ENCODE results near the gene COL9A3. TPM values are rescaled to one million over a fixed set of nuclear protein-coding genes. Genes with fewer than 3 reads are reported as not detected.

Gene COL9A3
- total RNA-seq, 1 experiment from 2014 or later, result 46.6 TPM

GRCh38 chr20:62850333-62850974, 33.6 kb downstream of the COL9A3 start:
- Histone ChIP-seq H3K9me3 (ENCODE audit: control insufficient read depth, insufficient read depth, low read depth, low read length) (no peaks in the 10 kb centered on the region), H3K27me3 (ENCODE audit: control insufficient read depth, insufficient read depth, low read length) (no peaks in the 10 kb centered on the region), H3K27ac (ENCODE audit: low read length) (no peak overlapping the region), H3K36me3 (ENCODE audit: control insufficient read depth, insufficient read depth, low read length) (peaks cover 11% of the 10 kb centered on the region), H3K4me3 (ENCODE audit: low read depth in 2 of 2, low read length in 2 of 2) (no peak overlapping the region), H3K4me1 (ENCODE audit: control insufficient read depth, insufficient read depth, low read length) (no peaks in the 10 kb centered on the region)
- TF ChIP-seq SIN3A (IDR thresholded peaks at IDR 0.05; ENCODE audit: borderline replicate concordance, insufficient read depth, low read depth, low read length) (no peak), POLR2AphosphoS5 (IDR thresholded peaks at IDR 0.05; ENCODE audit: low read depth, low read length) (no peak)
- in situ Hi-C loops (cut with HindIII; ENCODE audit: low pct_unique_long_range_greater_than_20kb, low sequenced_read_pairs) (no loop called here), intact Hi-C loops (cut with micrococcal nuclease; ENCODE audit: unreplicated experiment) (no loop called here)
- no peak for DNase-seq (ENCODE audit: low read depth, low spot score)
- ATAC-seq, result no peak
- ChIA-PET CTCF (interaction anchor here (0.6 kb wide), 1 partner anchor 355 kb away, joined by 4 read pairs; no protein-coding TSS in a partner anchor), POLR2A (no interaction called here)
- BruUV-seq (replicated peaks), result no TSS peak

GRCh38 chr20:62852196-62852595, 35.3 kb downstream of the COL9A3 start:
- ATAC-seq (peak; percentile 35; the same call in 1 of the 2 replicates), DNase-seq (ENCODE audit: low read depth, low spot score) (no peak)
- no peak for TF ChIP-seq SIN3A (IDR thresholded peaks at IDR 0.05; ENCODE audit: borderline replicate concordance, insufficient read depth, low read depth, low read length)
- no peak for TF ChIP-seq CTCF (IDR thresholded peaks at IDR 0.05)
- TF ChIP-seq REST (IDR thresholded peaks at IDR 0.05; ENCODE audit: insufficient read depth in 1 of 2, low read depth in 2 of 2, low read length in 1 of 2), result no peak
- TF ChIP-seq TCF7L2 (IDR thresholded peaks at IDR 0.05; ENCODE audit: low read depth, low read length), result no peak
- intact Hi-C loops (cut with micrococcal nuclease; ENCODE audit: unreplicated experiment), result no loop called here
- no TSS peak for BruUV-seq (replicated peaks)
- in situ Hi-C loops (cut with HindIII; ENCODE audit: low pct_unique_long_range_greater_than_20kb, low sequenced_read_pairs), result no loop called here
- POLR2A ChIA-PET, result no interaction called here
- no peak overlapping the region for H3K4me3 ChIP-seq (ENCODE audit: low read depth in 2 of 2, low read length in 2 of 2)
- no peaks in the 10 kb centered on the region for H3K9me3 ChIP-seq (ENCODE audit: control insufficient read depth, insufficient read depth, low read depth, low read length)
- H3K27me3 ChIP-seq (ENCODE audit: control insufficient read depth, insufficient read depth, low read length), result no peaks in the 10 kb centered on the region
- peaks cover 8% of the 10 kb centered on the region for H3K36me3 ChIP-seq (ENCODE audit: control insufficient read depth, insufficient read depth, low read length)
- CTCF ChIA-PET, result no interaction called here
- H3K27ac ChIP-seq (ENCODE audit: low read length), result no peak overlapping the region
- no peaks in the 10 kb centered on the region for H3K4me1 ChIP-seq (ENCODE audit: control insufficient read depth, insufficient read depth, low read length)

GRCh38 chr20:62852841-62853240, 36.0 kb downstream of the COL9A3 start:
- no peak overlapping the region for H3K4me3 ChIP-seq (ENCODE audit: low read depth in 2 of 2, low read length in 2 of 2)
- H3K27ac ChIP-seq (ENCODE audit: low read length), result no peak overlapping the region
- H3K36me3 ChIP-seq (ENCODE audit: control insufficient read depth, insufficient read depth, low read length), result peaks cover 13% of the 10 kb centered on the region
- H3K27me3 ChIP-seq (ENCODE audit: control insufficient read depth, insufficient read depth, low read length), result no peaks in the 10 kb centered on the region
- POLR2A ChIA-PET, result no interaction called here
- BruUV-seq (replicated peaks), result no TSS peak
- CTCF ChIA-PET, result no interaction called here
- no peak for TF ChIP-seq TCF7L2 (IDR thresholded peaks at IDR 0.05; ENCODE audit: low read depth, low read length)
- TF ChIP-seq SIN3A (IDR thresholded peaks at IDR 0.05; ENCODE audit: borderline replicate concordance, insufficient read depth, low read depth, low read length), result no peak
- TF ChIP-seq POLR2AphosphoS5 (IDR thresholded peaks at IDR 0.05; ENCODE audit: low read depth, low read length), result no peak
- TF ChIP-seq CTCF (IDR thresholded peaks at IDR 0.05), result no peak
- TF ChIP-seq REST (IDR thresholded peaks at IDR 0.05; ENCODE audit: insufficient read depth in 1 of 2, low read depth in 2 of 2, low read length in 1 of 2), result no peak
- in situ Hi-C loops (cut with HindIII; ENCODE audit: low pct_unique_long_range_greater_than_20kb, low sequenced_read_pairs), result no loop called here
- intact Hi-C loops (cut with micrococcal nuclease; ENCODE audit: unreplicated experiment), result no loop called here
- H3K9me3 ChIP-seq (ENCODE audit: control insufficient read depth, insufficient read depth, low read depth, low read length), result no peaks in the 10 kb centered on the region
- ATAC-seq (no peak), DNase-seq (ENCODE audit: low read depth, low spot score) (no peak)
- H3K4me1 ChIP-seq (ENCODE audit: control insufficient read depth, insufficient read depth, low read length), result no peaks in the 10 kb centered on the region
